Measurements from ENCODE around the gene RAB10. TPM values are rescaled to one million over a fixed set of nuclear protein-coding genes. Genes with fewer than 3 reads are reported as not detected.
A peak's percentile ranks its signal among the peaks of the same experiment; 100 is the strongest.

Gene RAB10
- total and polyA plus RNA-seq, 9 of the 15 experiments (the other 6 are each of a cell fraction or from before 2014, with no cell fraction given): 25.1 to 214 (median 157) TPM

- intact Hi-C loops (cut with micrococcal nuclease) (no loop called here), in situ Hi-C loops (cut with MboI) (no loop called here)
- Histone ChIP-seq H3K9ac (ENCODE audit: insufficient read depth in 1 of 2, low read depth in 2 of 2, low read length in 2 of 2) (no peak overlapping the region), H3K36me3 (ENCODE audit: control insufficient read depth, insufficient read depth, low read length) (peaks cover 60% of the 10 kb centered on the region), H3K9me3 (replicated peaks; ENCODE audit: control insufficient read depth, insufficient read depth, low read depth, low read length) (peaks cover 27% of the 10 kb centered on the region), H3K9me1 (ENCODE audit: control insufficient read depth, insufficient read depth, low read length) (no peaks in the 10 kb centered on the region), H3K79me2 (ENCODE audit: control insufficient read depth, insufficient read depth, low read length) (peaks cover 95% of the 10 kb centered on the region), H2AFZ (ENCODE audit: low read depth, low read length) (no peak overlapping the region), H3K27ac (ENCODE audit: extremely low read depth, low read depth, low read length) (no peak overlapping the region), H3K4me2 (ENCODE audit: insufficient read depth, low read length) (no peak overlapping the region), H3K27me3 (ENCODE audit: control insufficient read depth in 2 of 2, insufficient read depth in 2 of 2, low read length in 2 of 2) (no peaks in the 10 kb centered on the region), H3K4me1 (replicated peaks in 1 of 2; ENCODE audit: control insufficient read depth in 2 of 2, insufficient read depth in 2 of 2, low read length in 2 of 2) (peaks cover 0 to 2% of the 10 kb centered on the region in 2 experiments; a peak in 2 of 5 replicates), H3K4me3 (no peak overlapping the region), H4K20me1 (replicated peaks; ENCODE audit: control insufficient read depth, insufficient read depth, low read length) (no peaks in the 10 kb centered on the region)
- POLR2A ChIA-PET: no interaction called here
- CTCF ChIA-PET (ENCODE audit: low intra/inter-chr PET ratio): no interaction called here
- no TSS peak for BruUV-seq (replicated peaks)
- TF ChIP-seq ZBTB33 (CRISPR knock-in tag; IDR thresholded peaks at IDR 0.05): peak; percentile 99
- no peak for TF ChIP-seq HINFP (tag; conservative IDR thresholded peaks at IDR 0.05; ENCODE audit: low read depth)
- no peak for FAIRE-seq
- 100% methylated on average over 5 of the region's 5 CpGs for WGBS (ENCODE audit: insufficient coverage, low coverage, missing lambda C conversion rate)
- no peak for DNase-seq (ENCODE audit: extremely low read depth in 1 of 4, low spot score in 3 of 4)
- no peak for ATAC-seq
Measured at GRCh38 chr2:26081556-26081955, 47.7 kb downstream of the RAB10 start.
